Measurements from ENCODE around the gene IQGAP1.

The IQGAP1 gene

DNA sequence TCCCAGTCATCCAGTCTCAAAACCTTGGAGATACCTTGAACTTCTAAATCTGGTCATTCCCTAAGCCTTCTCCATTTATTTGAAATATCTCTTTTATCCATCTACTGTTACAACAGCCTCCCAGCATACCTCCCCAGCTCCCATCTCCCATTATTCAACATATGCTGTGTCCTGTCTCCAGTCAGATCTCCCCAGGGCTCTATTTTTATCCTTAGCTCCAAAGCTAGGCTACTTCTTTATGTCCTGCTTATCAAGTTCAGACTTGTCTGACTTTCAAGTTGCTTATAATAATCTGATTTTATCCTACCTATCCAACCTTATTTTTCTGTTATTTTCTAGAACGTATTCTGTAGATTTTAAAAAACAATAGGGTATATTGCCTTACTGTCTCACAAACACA is 44.2 kb downstream of the IQGAP1 start:
- H3K36me3 Mint-ChIP-seq: peaks cover 86% of the 10 kb centered on the region
- H3K27me3 Mint-ChIP-seq: no peaks in the 10 kb centered on the region
- no peak for ATAC-seq
- no peak overlapping the region for H3K4me3 Mint-ChIP-seq
- H3K9me3 Mint-ChIP-seq: no peaks in the 10 kb centered on the region
- no peak overlapping the region for H3K27ac Mint-ChIP-seq
- H3K4me1 Mint-ChIP-seq: peaks cover 29% of the 10 kb centered on the region

GRCh38 chr15:90435652-90436337 is 47.8 kb downstream of the IQGAP1 start:
- no peaks in the 10 kb centered on the region for H3K27me3 Mint-ChIP-seq
- no peak overlapping the region for H3K27ac Mint-ChIP-seq
- peaks cover 67% of the 10 kb centered on the region for H3K36me3 Mint-ChIP-seq
- H3K4me3 Mint-ChIP-seq: no peak overlapping the region
- no peaks in the 10 kb centered on the region for H3K9me3 Mint-ChIP-seq
- no peak for ATAC-seq
- H3K4me1 Mint-ChIP-seq: peaks cover 18% of the 10 kb centered on the region

- Mint-ChIP-seq H3K9me3 (no peaks in the 10 kb centered on the region), H3K4me3 (no peak overlapping the region), H3K36me3 (peaks cover 74% of the 10 kb centered on the region), H3K27me3 (no peaks in the 10 kb centered on the region), H3K4me1 (peaks cover 17% of the 10 kb centered on the region), H3K27ac (no peak overlapping the region)
- no peak for ATAC-seq
These were observed 48.9 kb downstream of the IQGAP1 start for GRCh38 chr15:90436952-90437351.

- Mint-ChIP-seq H3K27ac (no peak overlapping the region), H3K9me3 (no peaks in the 10 kb centered on the region), H3K4me3 (no peak overlapping the region), H3K4me1 (peaks cover 12% of the 10 kb centered on the region), H3K36me3 (peaks cover 68% of the 10 kb centered on the region), H3K27me3 (no peaks in the 10 kb centered on the region)
- ATAC-seq: no peak
These were observed 49.5 kb downstream of the IQGAP1 start for GRCh38 chr15:90437516-90437915.

DNA sequence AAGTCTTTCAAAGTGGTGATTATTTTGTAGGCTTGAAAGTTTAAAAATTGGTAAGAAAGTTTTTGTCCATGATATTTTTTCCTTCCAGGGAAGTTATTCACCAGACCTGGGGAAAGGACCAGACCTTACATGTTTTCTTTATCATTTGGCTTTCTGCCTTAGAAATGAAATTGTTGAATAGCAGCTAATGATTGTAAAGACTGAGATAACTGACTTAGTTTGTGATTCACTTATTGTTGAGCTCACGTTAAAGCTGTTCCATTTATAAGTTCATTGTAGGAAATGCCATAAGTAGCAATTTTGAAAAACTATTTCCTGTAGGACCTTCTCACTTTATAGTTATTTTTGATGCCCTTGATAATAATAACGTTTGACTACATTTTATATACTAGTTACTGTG is 51.9 kb downstream of the IQGAP1 start:
- Mint-ChIP-seq H3K27ac (no peak overlapping the region), H3K9me3 (no peaks in the 10 kb centered on the region), H3K4me1 (peaks cover 11% of the 10 kb centered on the region), H3K4me3 (no peak overlapping the region), H3K27me3 (no peaks in the 10 kb centered on the region), H3K36me3 (peaks cover 54% of the 10 kb centered on the region)
- ATAC-seq: no peak

DNA sequence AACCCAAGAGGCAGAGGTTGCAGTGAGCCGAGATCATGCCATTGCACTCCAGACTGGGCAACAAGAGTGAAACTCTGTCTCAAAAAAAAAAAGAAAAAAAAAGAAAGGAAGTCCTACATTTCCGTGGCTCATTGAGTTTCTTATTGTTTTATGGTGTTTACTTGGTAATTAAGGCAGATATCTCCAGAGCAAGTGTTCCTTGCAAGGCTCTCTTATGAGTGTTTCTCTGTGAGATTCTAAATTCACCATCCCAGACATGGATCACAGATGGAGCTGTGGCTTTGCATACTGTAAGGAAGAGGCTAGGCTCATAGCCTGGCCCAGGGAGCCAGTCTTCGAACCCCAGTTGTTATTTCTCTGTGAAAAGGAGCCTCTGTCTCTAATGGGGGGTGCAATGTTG is 53.0 kb downstream of the IQGAP1 start:
- Mint-ChIP-seq H3K4me1 (peaks cover 5% of the 10 kb centered on the region), H3K36me3 (peaks cover 49% of the 10 kb centered on the region), H3K4me3 (no peak overlapping the region), H3K27ac (no peak overlapping the region), H3K9me3 (no peaks in the 10 kb centered on the region), H3K27me3 (no peaks in the 10 kb centered on the region)
- no peak for ATAC-seq

GRCh38 chr15:90442423-90442822 is 54.4 kb downstream of the IQGAP1 start:
- no peaks in the 10 kb centered on the region for H3K27me3 Mint-ChIP-seq
- H3K4me3 Mint-ChIP-seq: no peak overlapping the region
- H3K9me3 Mint-ChIP-seq: no peaks in the 10 kb centered on the region
- no peaks in the 10 kb centered on the region for H3K4me1 Mint-ChIP-seq
- no peak overlapping the region for H3K27ac Mint-ChIP-seq
- peaks cover 43% of the 10 kb centered on the region for H3K36me3 Mint-ChIP-seq
- no peak for ATAC-seq

DNA sequence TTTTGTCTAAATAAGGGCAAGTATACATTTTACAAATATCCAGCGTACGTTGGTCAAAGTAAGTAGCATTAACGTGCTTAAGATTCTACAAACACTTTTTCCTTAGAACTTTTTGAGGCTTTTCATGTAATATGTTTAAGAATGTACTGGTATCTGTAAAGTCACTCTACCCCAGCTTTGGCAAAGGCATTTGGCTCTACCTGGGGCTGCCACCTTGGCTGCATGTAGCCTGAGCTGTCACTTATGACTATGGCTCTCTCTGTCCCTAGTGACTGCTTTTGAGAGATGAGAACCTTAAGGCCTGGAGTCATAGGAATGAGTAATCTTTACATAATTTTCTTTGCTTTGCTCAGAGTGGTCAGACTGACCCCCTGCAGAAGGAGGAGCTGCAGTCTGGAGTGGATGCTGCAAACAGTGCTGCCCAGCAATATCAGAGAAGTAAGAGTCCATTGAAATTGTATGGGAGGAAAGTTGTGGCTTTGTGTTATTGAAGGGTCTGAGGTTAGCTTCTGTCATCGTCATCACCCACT is 61.2 kb downstream of the IQGAP1 start:
- Mint-ChIP-seq H3K4me1 (no peaks in the 10 kb centered on the region), H3K4me3 (no peak overlapping the region), H3K27ac (no peak overlapping the region), H3K27me3 (no peaks in the 10 kb centered on the region), H3K9me3 (no peaks in the 10 kb centered on the region), H3K36me3 (peaks cover 79% of the 10 kb centered on the region)
- ATAC-seq: no peak

- Mint-ChIP-seq H3K4me1 (no peaks in the 10 kb centered on the region), H3K9me3 (no peaks in the 10 kb centered on the region), H3K27ac (no peak overlapping the region), H3K27me3 (no peaks in the 10 kb centered on the region), H3K36me3 (peaks cover 80% of the 10 kb centered on the region), H3K4me3 (no peak overlapping the region)
- no peak for ATAC-seq
These were observed 63.2 kb downstream of the IQGAP1 start for GRCh38 chr15:90451053-90451850.

- Mint-ChIP-seq H3K9me3 (no peaks in the 10 kb centered on the region), H3K4me1 (no peaks in the 10 kb centered on the region), H3K27me3 (no peaks in the 10 kb centered on the region), H3K27ac (no peak overlapping the region), H3K36me3 (peaks cover 78% of the 10 kb centered on the region), H3K4me3 (no peak overlapping the region)
- ATAC-seq: no peak
These were observed 68.2 kb downstream of the IQGAP1 start for GRCh38 chr15:90456236-90456635.

- no peak for ATAC-seq
- H3K9me3 Mint-ChIP-seq: no peaks in the 10 kb centered on the region
- H3K36me3 Mint-ChIP-seq: peaks cover 73% of the 10 kb centered on the region
- H3K4me3 Mint-ChIP-seq: no peak overlapping the region
- no peaks in the 10 kb centered on the region for H3K27me3 Mint-ChIP-seq
- H3K27ac Mint-ChIP-seq: no peak overlapping the region
- no peaks in the 10 kb centered on the region for H3K4me1 Mint-ChIP-seq
These were observed 70.0 kb downstream of the IQGAP1 start for GRCh38 chr15:90458061-90458460.

DNA sequence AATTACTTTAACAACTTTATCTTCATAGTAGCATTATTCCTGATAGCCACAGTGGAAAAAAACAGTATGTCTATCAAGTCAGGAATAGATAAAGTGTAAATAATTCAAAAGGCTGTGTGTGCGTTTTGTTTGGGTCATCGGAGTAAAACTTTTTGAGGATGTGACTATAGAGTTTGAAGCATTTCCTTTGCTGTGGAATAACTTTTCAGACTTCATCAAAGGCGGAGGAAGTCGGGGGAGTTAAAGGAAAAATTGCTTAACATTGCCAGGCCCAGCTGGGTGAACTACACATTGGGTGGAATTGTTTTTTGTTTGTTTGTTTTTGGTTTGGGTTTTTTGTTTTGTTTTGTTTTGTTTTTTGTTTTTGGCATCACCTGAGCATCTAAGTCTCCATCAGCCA is 71.3 kb downstream of the IQGAP1 start:
- Mint-ChIP-seq H3K9me3 (no peaks in the 10 kb centered on the region), H3K27ac (no peak overlapping the region), H3K27me3 (no peaks in the 10 kb centered on the region), H3K4me1 (no peaks in the 10 kb centered on the region), H3K4me3 (no peak overlapping the region), H3K36me3 (peaks cover 72% of the 10 kb centered on the region)
- ATAC-seq: no peak

- Mint-ChIP-seq H3K4me1 (no peaks in the 10 kb centered on the region), H3K27ac (no peak overlapping the region), H3K36me3 (peaks cover 73% of the 10 kb centered on the region), H3K9me3 (no peaks in the 10 kb centered on the region), H3K4me3 (no peak overlapping the region), H3K27me3 (no peaks in the 10 kb centered on the region)
- ATAC-seq: no peak
These were observed 72.2 kb downstream of the IQGAP1 start for GRCh38 chr15:90460142-90460824.

DNA sequence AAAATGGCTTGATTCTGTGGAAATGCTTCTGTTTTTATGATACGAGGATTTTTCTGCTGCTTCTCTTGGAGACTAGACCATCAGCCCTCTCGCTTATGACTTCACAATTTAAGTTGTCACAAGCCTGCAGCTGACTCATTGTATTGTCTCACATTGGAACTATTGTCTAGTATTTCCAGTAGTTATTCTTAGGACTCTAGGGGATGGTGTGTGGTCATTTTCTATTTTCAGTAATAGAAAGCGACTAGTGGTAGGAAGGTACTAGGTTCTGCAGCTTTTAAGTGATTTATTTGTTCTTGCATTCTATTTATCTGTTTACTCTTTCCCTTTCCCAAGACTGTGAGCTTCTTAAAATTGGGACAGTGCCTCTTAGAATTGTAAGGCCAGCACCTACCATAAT is 75.3 kb downstream of the IQGAP1 start:
- H3K36me3 Mint-ChIP-seq: peaks cover 79% of the 10 kb centered on the region
- H3K27me3 Mint-ChIP-seq: no peaks in the 10 kb centered on the region

GRCh38 chr15:90465140-90465929 is 77.3 kb downstream of the IQGAP1 start:
- Mint-ChIP-seq H3K36me3 (peaks cover 76% of the 10 kb centered on the region), H3K4me3 (no peak overlapping the region), H3K27me3 (no peaks in the 10 kb centered on the region), H3K27ac (peak overlapping the region; percentile 39), H3K9me3 (no peaks in the 10 kb centered on the region), H3K4me1 (peaks cover 11% of the 10 kb centered on the region)
- no peak for ATAC-seq

More for the DNA sequence above, 75.3 kb downstream of the IQGAP1 start:
- Mint-ChIP-seq H3K4me3 (no peak overlapping the region), H3K27ac (no peak overlapping the region), H3K9me3 (no peaks in the 10 kb centered on the region), H3K4me1 (no peaks in the 10 kb centered on the region)
- ATAC-seq: no peak

Measured in stimulated activated memory B cell treated with anti-CD40 and anti-IgM and Interleukin-4, amounts not matched to agents 10 μg/mL and 1 μg/mL and 100 μg/mL, for 72 hours (primary cell).